H1 (cell line): ENCODE data around the gene KCNC4. TPM values are rescaled to one million over a fixed set of nuclear protein-coding genes. Genes with fewer than 3 reads are reported as not detected.

Source experiments
- ASH2L ChIP-seq: fragments of 200-600, 300-600 bp; sonication (generic); IDR thresholded peaks from one replicate; pipeline ENCODE4 v1.7.1; 2017; ENCODE audit warnings: low read length
- E2F6 ChIP-seq: IDR thresholded peaks from 2 replicates; pipeline ENCODE4 v1.6.1; 2012; ENCODE audit warnings: inconsistent platforms
- JUN ChIP-seq: IDR thresholded peaks from 2 replicates; pipeline ENCODE4 v1.6.1; 2011; ENCODE audit warnings: low read depth, mild to moderate bottlenecking, improper control_type of control experiment, low read length
- SIN3A ChIP-seq, 2 experiments: IDR thresholded peaks in 1 of 2; conservative IDR thresholded peaks in 1 of 2; 2 replicates each; pipeline ENCODE4 v1.6.1; 2011 to 2012; ENCODE audit warnings: low read length in 2 of 2, improper control_type of control experiment in 1 of 2, low read depth in 1 of 2, mild to moderate bottlenecking in 1 of 2
- TAF1 ChIP-seq: IDR thresholded peaks from 2 replicates; pipeline ENCODE4 v1.6.1; 2011; ENCODE audit warnings: mild to moderate bottlenecking, low read depth, low read length
- TEAD4 ChIP-seq: IDR thresholded peaks from 2 replicates; pipeline ENCODE4 v1.6.1; 2012; ENCODE audit warnings: low read depth, low read length, inconsistent platforms, mixed read lengths
- YY1 ChIP-seq: IDR thresholded peaks from 2 replicates; pipeline ENCODE4 v1.6.1; 2011; ENCODE audit warnings: low read depth, mild to moderate bottlenecking, low read length
- polyA plus RNA-seq, 7 experiments: library from polyadenylated mRNA; depleted of rRNA in 3 of 7; stranded (reverse) in 5 of 7; unstranded in 2 of 7; fragments of >200 nt in 5 of 7; fragments of 200-250 nt in 2 of 7; gene quantifications; 1 replicate in 5 of 7; 2 replicates in 1 of 7; 4 replicates in 1 of 7; pipeline versions ENCODE4 v1.2.1 to v1.2.3, GENCODE V29; 2011 to 2013; ENCODE audit warnings: missing spikeins in 2 of 7, mixed read lengths in 2 of 7
- total RNA-seq: library from RNA; stranded (reverse); fragmentation: NEBNext Ultra II Directional; extraction: Animal tissue kit (Norgen Biotek cat#: 25700); gene quantifications from 2 replicates; pipeline ENCODE4 v1.2.1, GENCODE V29; 2021

The KCNC4 gene
- total and polyA plus RNA-seq, 2 of the 8 experiments (the other 6 are each of a cell fraction or from before 2014, with no cell fraction given) = 8.1 to 11.2 TPM

GRCh38 chr1:110235181-110235833 lies 25.2 kb downstream of the KCNC4 start (continued):
- TF ChIP-seq JUN (no peak), YY1 (no peak), ASH2L (no peak), SIN3A (conservative IDR thresholded peaks at IDR 0.05 in 1 of 2, IDR thresholded peaks at IDR 0.05 in 1 of 2; ENCODE audit: low read depth in 1 of 2, low read length in 2 of 2) (no peak), TEAD4 (no peak), E2F6 (no peak), TAF1 (no peak)
